DOHH2 (cell line): Measurements from ENCODE around the gene SPOCK1.

Source experiments
- H3F3A ChIP-seq: fragments of 200-600 bp; sonication (generic), shearing (Covaris generic); 2 replicates; pipeline ENCODE4 v1.6.0; 2016; ENCODE audit warnings: antibody characterized with exemption, mild to moderate bottlenecking; ENCODE audit not compliant: control insufficient read depth, insufficient read depth
- H3K27ac ChIP-seq: fragments of 200-600 bp; sonication (generic); 2 replicates; pipeline ENCODE4 v1.5.1; 2014; ENCODE audit warnings: low read depth, mild to moderate bottlenecking, low read length, moderate library complexity
- H3K27me3 ChIP-seq: fragments of 200-600 bp; sonication (generic); 2 replicates; pipeline ENCODE4 v1.6.1; 2014; ENCODE audit warnings: mild to moderate bottlenecking, low read length, mixed read lengths; ENCODE audit not compliant: control insufficient read depth
- H3K36me3 ChIP-seq: fragments of 200-600 bp; sonication (generic); 2 replicates; pipeline ENCODE4 v1.6.1; 2014; ENCODE audit warnings: mild to moderate bottlenecking, low read length, moderate library complexity, mixed read lengths; ENCODE audit not compliant: control insufficient read depth
- H3K4me1 ChIP-seq: fragments of 200-600 bp; sonication (generic); 2 replicates; pipeline ENCODE4 v1.6.1; 2014; ENCODE audit warnings: mild to moderate bottlenecking, low read length, mixed read lengths; ENCODE audit not compliant: control insufficient read depth
- H3K4me2 ChIP-seq: fragments of 200-600 bp; sonication (generic); 2 replicates; pipeline ENCODE4 v1.6.0; 2014; ENCODE audit warnings: mild to moderate bottlenecking, low read length, moderate library complexity
- H3K4me3 ChIP-seq: fragments of 200-600 bp; sonication (generic); 2 replicates; pipeline ENCODE4 v1.5.1; 2014; ENCODE audit warnings: mild to moderate bottlenecking, low read length, mixed read lengths
- H3K79me2 ChIP-seq: fragments of 200-600 bp; sonication (generic); 2 replicates; pipeline ENCODE4 v1.6.1; 2014; ENCODE audit warnings: mild to moderate bottlenecking, low read length, mixed read lengths; ENCODE audit not compliant: control insufficient read depth
- H3K9me2 ChIP-seq: fragments of 200-600 bp; sonication (generic); replicated peaks from 2 replicates; pipeline ENCODE4 v1.6.1; 2014; ENCODE audit warnings: mild to moderate bottlenecking, low read length, mixed read lengths; ENCODE audit not compliant: control insufficient read depth
- H3K9me3 ChIP-seq: fragments of 200-600 bp; sonication (generic); 2 replicates; pipeline ENCODE4 v1.6.1; 2014; ENCODE audit warnings: antibody characterized with exemption, low read length, mixed read lengths; ENCODE audit not compliant: control insufficient read depth, insufficient read depth
- H4K20me1 ChIP-seq: fragments of 200-600 bp; sonication (generic); 2 replicates; pipeline ENCODE4 v1.6.0; 2014; ENCODE audit warnings: low read depth, mild to moderate bottlenecking, antibody characterized with exemption, low read length, moderate library complexity; ENCODE audit not compliant: control insufficient read depth, insufficient read depth
- CTCF ChIP-seq: fragments of 200-600 bp; sonication (generic); IDR thresholded peaks from one replicate; pipeline ENCODE4 v1.5.1; 2014; ENCODE audit warnings: antibody characterized with exemption, mild to moderate bottlenecking, low read depth, low read length; ENCODE audit not compliant: poor library complexity, severe bottlenecking
- EZH2phosphoT487 ChIP-seq: fragments of 200-600 bp; sonication (generic); IDR thresholded peaks from 2 replicates; pipeline ENCODE4 v1.6.1; 2017; ENCODE audit warnings: borderline replicate concordance, mild to moderate bottlenecking, antibody characterized with exemption, low read length, moderate library complexity, mixed read lengths

SPOCK1 gene

GRCh38 chr5:137385064-137385463 is 114.1 kb downstream of the SPOCK1 start:
- no peaks in the 10 kb centered on the region for H3K9me2 ChIP-seq
- H3K4me3 ChIP-seq: no peak overlapping the region
- H3F3A ChIP-seq: no peaks in the 10 kb centered on the region
- H3K79me2 ChIP-seq: no peaks in the 10 kb centered on the region
- TF ChIP-seq EZH2phosphoT487: no peak
- no peak for TF ChIP-seq CTCF
- peaks cover 9% of the 10 kb centered on the region for H3K9me3 ChIP-seq
- no peaks in the 10 kb centered on the region for H3K36me3 ChIP-seq
- no peaks in the 10 kb centered on the region for H4K20me1 ChIP-seq
- no peaks in the 10 kb centered on the region; the same call in 1 of the 2 replicates for H3K27me3 ChIP-seq
- no peak overlapping the region for H3K4me2 ChIP-seq
- no peak overlapping the region for H3K27ac ChIP-seq
- H3K4me1 ChIP-seq: no peaks in the 10 kb centered on the region

- peaks cover 9% of the 10 kb centered on the region for H3K9me3 ChIP-seq
These were observed 115.2 kb downstream of the SPOCK1 start for GRCh38 chr5:137383909-137384308.

GRCh38 chr5:137381555-137381954 is 117.6 kb downstream of the SPOCK1 start:
- Histone ChIP-seq H4K20me1 (no peaks in the 10 kb centered on the region), H3K4me3 (no peak overlapping the region), H3K9me3 (peaks cover 9% of the 10 kb centered on the region), H3K36me3 (no peaks in the 10 kb centered on the region), H3K27ac (no peak overlapping the region), H3K79me2 (no peaks in the 10 kb centered on the region), H3K27me3 (no peaks in the 10 kb centered on the region), H3K4me1 (no peaks in the 10 kb centered on the region), H3F3A (no peaks in the 10 kb centered on the region), H3K4me2 (no peak overlapping the region), H3K9me2 (no peaks in the 10 kb centered on the region)
- TF ChIP-seq EZH2phosphoT487: no peak
- no peak for TF ChIP-seq CTCF

More at GRCh38 chr5:137383909-137384308, 115.2 kb downstream of the SPOCK1 start:
- TF ChIP-seq CTCF: no peak
- TF ChIP-seq EZH2phosphoT487: no peak
- Histone ChIP-seq H3K4me2 (no peak overlapping the region), H3K79me2 (no peaks in the 10 kb centered on the region), H3K4me1 (no peaks in the 10 kb centered on the region), H3K36me3 (no peaks in the 10 kb centered on the region), H3K27me3 (no peaks in the 10 kb centered on the region; the same call in 1 of the 2 replicates), H3F3A (no peaks in the 10 kb centered on the region), H3K27ac (no peak overlapping the region), H3K9me2 (no peaks in the 10 kb centered on the region), H4K20me1 (no peaks in the 10 kb centered on the region), H3K4me3 (no peak overlapping the region)
